ENCODE data around the gene NMB. TPM values are rescaled to one million over a fixed set of nuclear protein-coding genes. Genes with fewer than 3 reads are reported as not detected.

Gene NMB
- total and polyA plus RNA-seq, 2 of the 13 experiments (the other 11 are each of a cell fraction or from before 2014, with no cell fraction given), result 10.4 to 25.4 TPM

DNA sequence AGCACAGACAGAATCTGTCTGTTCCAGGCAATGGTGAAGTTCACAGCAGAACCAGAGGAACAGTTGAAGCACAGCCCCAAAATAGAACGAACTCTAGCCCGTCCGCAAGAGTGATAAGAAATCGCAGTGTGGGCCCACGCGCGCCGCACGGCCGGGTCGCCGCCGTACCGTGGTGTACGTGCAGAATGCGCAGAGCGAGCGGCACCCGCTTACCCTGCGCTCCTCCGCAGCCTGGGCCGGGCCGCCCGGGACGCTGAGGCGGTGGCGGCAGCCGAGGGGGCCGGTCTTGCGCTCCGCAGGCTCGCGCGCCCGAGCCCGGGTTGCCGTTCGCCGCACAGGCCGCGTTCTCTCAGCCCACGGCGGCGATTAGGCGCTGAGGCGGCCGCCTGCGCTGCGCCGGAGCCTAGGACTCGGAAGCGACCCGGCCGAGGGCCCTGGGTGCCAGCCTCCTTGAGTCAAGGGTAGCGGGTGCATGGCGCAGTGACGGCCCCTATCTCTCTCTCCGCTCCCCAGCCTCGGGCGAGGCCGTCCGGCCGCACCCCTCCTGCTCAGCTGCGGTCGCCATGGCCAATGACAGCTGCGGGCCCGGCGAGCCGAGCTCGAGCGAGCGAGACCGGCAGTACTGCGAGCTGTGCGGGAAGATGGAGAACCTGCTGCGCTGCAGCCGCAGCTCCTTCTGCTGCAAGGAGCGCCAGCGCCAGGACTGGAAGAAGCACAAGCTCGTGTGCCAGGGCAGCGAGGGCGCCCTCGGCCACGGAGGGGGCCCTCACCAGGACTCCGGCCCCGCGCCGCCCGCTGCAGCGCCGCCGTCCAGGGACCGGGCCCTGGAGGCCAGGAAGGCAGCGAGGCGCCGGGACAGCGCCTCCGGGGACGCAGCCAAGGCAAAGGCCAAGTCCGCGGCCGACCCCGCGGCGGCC lies 24.4 kb downstream of the NMB start (continued):
- TF ChIP-seq, protein P1, sequence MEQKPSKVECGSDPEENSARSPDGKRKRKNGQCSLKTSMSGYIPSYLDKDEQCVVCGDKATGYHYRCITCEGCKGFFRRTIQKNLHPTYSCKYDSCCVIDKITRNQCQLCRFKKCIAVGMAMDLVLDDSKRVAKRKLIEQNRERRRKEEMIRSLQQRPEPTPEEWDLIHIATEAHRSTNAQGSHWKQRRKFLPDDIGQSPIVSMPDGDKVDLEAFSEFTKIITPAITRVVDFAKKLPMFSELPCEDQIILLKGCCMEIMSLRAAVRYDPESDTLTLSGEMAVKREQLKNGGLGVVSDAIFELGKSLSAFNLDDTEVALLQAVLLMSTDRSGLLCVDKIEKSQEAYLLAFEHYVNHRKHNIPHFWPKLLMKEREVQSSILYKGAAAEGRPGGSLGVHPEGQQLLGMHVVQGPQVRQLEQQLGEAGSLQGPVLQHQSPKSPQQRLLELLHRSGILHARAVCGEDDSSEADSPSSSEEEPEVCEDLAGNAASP (CRISPR knock-in tag; IDR thresholded peaks at IDR 0.05; ENCODE audit: borderline replicate concordance), result no peak
- TF ChIP-seq ATAD3A (CRISPR knock-in tag; IDR thresholded peaks at IDR 0.05) (no peak), ZNF777 (CRISPR knock-in tag; IDR thresholded peaks at IDR 0.05) (peak; percentile 86), CBFB (CRISPR knock-in tag; IDR thresholded peaks at IDR 0.05) (no peak), ZNF747 (CRISPR knock-in tag; IDR thresholded peaks at IDR 0.05; ENCODE audit: borderline replicate concordance) (0 out of 2 replicates have a peak, but pooled peaks have one; percentile 22), ZNF878 (CRISPR knock-in tag; IDR thresholded peaks at IDR 0.05) (0 out of 2 replicates have a peak, but pooled peaks have one; percentile 28), GLI4 (CRISPR knock-in tag; IDR thresholded peaks at IDR 0.05; ENCODE audit: borderline replicate concordance) (peak; percentile 66; the same call in 1 of the 2 replicates), TSC22D2 (CRISPR knock-in tag; IDR thresholded peaks at IDR 0.05; ENCODE audit: borderline replicate concordance) (no peak), POLR2AphosphoS5 (IDR thresholded peaks at IDR 0.05; ENCODE audit: low read depth, low read length) (no peak), ZFP36L2 (CRISPR knock-in tag; IDR thresholded peaks at IDR 0.05) (no peak), ZSCAN31 (CRISPR knock-in tag; IDR thresholded peaks at IDR 0.05; ENCODE audit: low read depth) (0 out of 2 replicates have a peak, but pooled peaks have one; percentile 38), ZNF547 (CRISPR knock-in tag; IDR thresholded peaks at IDR 0.05) (0 out of 2 replicates have a peak, but pooled peaks have one; percentile 59), PAF1 (CRISPR knock-in tag; IDR thresholded peaks at IDR 0.05) (no peak)
- TF ChIP-seq, protein P2, sequence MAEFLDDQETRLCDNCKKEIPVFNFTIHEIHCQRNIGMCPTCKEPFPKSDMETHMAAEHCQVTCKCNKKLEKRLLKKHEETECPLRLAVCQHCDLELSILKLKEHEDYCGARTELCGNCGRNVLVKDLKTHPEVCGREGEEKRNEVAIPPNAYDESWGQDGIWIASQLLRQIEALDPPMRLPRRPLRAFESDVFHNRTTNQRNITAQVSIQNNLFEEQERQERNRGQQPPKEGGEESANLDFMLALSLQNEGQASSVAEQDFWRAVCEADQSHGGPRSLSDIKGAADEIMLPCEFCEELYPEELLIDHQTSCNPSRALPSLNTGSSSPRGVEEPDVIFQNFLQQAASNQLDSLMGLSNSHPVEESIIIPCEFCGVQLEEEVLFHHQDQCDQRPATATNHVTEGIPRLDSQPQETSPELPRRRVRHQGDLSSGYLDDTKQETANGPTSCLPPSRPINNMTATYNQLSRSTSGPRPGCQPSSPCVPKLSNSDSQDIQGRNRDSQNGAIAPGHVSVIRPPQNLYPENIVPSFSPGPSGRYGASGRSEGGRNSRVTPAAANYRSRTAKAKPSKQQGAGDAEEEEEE (CRISPR knock-in tag; IDR thresholded peaks at IDR 0.05; ENCODE audit: borderline replicate concordance), result no peak
- TF ChIP-seq, protein P3, sequence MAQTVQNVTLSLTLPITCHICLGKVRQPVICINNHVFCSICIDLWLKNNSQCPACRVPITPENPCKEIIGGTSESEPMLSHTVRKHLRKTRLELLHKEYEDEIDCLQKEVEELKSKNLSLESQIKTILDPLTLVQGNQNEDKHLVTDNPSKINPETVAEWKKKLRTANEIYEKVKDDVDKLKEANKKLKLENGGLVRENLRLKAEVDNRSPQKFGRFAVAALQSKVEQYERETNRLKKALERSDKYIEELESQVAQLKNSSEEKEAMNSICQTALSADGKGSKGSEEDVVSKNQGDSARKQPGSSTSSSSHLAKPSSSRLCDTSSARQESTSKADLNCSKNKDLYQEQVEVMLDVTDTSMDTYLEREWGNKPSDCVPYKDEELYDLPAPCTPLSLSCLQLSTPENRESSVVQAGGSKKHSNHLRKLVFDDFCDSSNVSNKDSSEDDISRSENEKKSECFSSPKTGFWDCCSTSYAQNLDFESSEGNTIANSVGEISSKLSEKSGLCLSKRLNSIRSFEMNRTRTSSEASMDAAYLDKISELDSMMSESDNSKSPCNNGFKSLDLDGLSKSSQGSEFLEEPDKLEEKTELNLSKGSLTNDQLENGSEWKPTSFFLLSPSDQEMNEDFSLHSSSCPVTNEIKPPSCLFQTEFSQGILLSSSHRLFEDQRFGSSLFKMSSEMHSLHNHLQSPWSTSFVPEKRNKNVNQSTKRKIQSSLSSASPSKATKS (CRISPR knock-in tag; IDR thresholded peaks at IDR 0.05), result no peak
- TF ChIP-seq, protein P4, sequence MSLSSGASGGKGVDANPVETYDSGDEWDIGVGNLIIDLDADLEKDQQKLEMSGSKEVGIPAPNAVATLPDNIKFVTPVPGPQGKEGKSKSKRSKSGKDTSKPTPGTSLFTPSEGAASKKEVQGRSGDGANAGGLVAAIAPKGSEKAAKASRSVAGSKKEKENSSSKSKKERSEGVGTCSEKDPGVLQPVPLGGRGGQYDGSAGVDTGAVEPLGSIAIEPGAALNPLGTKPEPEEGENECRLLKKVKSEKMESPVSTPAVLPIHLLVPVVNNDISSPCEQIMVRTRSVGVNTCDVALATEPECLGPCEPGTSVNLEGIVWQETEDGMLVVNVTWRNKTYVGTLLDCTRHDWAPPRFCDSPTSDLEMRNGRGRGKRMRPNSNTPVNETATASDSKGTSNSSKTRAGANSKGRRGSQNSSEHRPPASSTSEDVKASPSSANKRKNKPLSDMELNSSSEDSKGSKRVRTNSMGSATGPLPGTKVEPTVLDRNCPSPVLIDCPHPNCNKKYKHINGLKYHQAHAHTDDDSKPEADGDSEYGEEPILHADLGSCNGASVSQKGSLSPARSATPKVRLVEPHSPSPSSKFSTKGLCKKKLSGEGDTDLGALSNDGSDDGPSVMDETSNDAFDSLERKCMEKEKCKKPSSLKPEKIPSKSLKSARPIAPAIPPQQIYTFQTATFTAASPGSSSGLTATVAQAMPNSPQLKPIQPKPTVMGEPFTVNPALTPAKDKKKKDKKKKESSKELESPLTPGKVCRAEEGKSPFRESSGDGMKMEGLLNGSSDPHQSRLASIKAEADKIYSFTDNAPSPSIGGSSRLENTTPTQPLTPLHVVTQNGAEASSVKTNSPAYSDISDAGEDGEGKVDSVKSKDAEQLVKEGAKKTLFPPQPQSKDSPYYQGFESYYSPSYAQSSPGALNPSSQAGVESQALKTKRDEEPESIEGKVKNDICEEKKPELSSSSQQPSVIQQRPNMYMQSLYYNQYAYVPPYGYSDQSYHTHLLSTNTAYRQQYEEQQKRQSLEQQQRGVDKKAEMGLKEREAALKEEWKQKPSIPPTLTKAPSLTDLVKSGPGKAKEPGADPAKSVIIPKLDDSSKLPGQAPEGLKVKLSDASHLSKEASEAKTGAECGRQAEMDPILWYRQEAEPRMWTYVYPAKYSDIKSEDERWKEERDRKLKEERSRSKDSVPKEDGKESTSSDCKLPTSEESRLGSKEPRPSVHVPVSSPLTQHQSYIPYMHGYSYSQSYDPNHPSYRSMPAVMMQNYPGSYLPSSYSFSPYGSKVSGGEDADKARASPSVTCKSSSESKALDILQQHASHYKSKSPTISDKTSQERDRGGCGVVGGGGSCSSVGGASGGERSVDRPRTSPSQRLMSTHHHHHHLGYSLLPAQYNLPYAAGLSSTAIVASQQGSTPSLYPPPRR (CRISPR knock-in tag; IDR thresholded peaks at IDR 0.05; ENCODE audit: borderline replicate concordance), result 0 out of 2 replicates have a peak, but pooled peaks have one; percentile 31
- TF ChIP-seq, protein P5, sequence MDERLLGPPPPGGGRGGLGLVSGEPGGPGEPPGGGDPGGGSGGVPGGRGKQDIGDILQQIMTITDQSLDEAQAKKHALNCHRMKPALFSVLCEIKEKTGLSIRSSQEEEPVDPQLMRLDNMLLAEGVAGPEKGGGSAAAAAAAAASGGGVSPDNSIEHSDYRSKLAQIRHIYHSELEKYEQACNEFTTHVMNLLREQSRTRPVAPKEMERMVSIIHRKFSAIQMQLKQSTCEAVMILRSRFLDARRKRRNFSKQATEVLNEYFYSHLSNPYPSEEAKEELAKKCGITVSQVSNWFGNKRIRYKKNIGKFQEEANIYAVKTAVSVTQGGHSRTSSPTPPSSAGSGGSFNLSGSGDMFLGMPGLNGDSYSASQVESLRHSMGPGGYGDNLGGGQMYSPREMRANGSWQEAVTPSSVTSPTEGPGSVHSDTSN (CRISPR knock-in tag; IDR thresholded peaks at IDR 0.05), result no peak
